ENCODE data around the gene RAB11FIP4.
"Not testable (repeated sequence)": the region's sequence is repeated elsewhere in the genome, so short reads cannot be mapped to it uniquely, and the experiment has no call there.

The RAB11FIP4 gene, protein sequence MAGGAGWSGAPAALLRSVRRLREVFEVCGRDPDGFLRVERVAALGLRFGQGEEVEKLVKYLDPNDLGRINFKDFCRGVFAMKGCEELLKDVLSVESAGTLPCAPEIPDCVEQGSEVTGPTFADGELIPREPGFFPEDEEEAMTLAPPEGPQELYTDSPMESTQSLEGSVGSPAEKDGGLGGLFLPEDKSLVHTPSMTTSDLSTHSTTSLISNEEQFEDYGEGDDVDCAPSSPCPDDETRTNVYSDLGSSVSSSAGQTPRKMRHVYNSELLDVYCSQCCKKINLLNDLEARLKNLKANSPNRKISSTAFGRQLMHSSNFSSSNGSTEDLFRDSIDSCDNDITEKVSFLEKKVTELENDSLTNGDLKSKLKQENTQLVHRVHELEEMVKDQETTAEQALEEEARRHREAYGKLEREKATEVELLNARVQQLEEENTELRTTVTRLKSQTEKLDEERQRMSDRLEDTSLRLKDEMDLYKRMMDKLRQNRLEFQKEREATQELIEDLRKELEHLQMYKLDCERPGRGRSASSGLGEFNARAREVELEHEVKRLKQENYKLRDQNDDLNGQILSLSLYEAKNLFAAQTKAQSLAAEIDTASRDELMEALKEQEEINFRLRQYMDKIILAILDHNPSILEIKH

GRCh38 chr17:31391496-31391949 lies at the start of gene RAB11FIP4:
Gene RAB11FIP4 (plus strand): TSS chr17:31391675. CDS start chr17:31391853, 178 bp downstream.
- Histone ChIP-seq H3K9me3 (ENCODE audit: low read length) (no peaks in the 10 kb centered on the region), H3K4me3 (ENCODE audit: low read length) (peak within 1 kb of the TSS; percentile 45), H2AFZ (ENCODE audit: low read depth, low read length) (no peak within 1 kb of the TSS), H3K36me3 (ENCODE audit: insufficient read depth, low read length) (no peaks in the 10 kb centered on the region), H3K4me1 (ENCODE audit: insufficient read depth, low read length) (peaks cover 4% of the 10 kb centered on the region), H3K27me3 (ENCODE audit: insufficient read depth, low read length) (peaks cover 15% of the 10 kb centered on the region)

DNA sequence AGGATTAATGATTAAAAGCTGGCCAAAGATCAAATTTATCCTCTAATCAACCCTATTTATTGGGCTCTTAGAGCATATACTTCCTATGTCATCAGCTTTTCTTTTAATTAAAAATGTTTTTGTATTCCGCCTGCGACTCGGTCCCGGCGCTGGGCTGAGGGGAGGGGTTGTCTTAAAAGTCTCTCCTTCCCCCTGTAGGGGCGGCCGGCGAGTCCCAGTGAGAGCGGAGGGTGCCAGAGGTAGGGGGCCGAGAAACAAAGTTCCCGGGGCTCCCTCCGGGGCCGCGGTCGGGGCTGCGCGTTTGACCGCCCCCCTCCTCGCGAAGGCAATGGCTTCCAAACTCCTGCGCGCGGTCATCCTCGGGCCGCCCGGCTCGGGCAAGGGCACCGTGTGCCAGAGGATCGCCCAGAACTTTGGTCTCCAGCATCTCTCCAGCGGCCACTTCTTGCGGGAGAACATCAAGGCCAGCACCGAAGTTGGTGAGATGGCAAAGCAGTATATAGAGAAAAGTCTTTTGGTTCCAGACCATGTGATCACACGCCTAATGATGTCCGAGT lies 46.2 kb upstream of the RAB11FIP4 start:
- H3K4me3 ChIP-seq (ENCODE audit: low read length); H2AFZ ChIP-seq (ENCODE audit: low read depth, low read length); H3K9me3 ChIP-seq (ENCODE audit: low read length); H3K4me1 ChIP-seq (ENCODE audit: insufficient read depth, low read length); H3K27me3 ChIP-seq (ENCODE audit: insufficient read depth, low read length): not testable (repeated sequence)
- H3K36me3 ChIP-seq (ENCODE audit: insufficient read depth, low read length): peaks cover 48% of the 10 kb centered on the region

GRCh38 chr17:31349454-31349853 lies 42.0 kb upstream of the RAB11FIP4 start:
- H3K36me3 ChIP-seq (ENCODE audit: insufficient read depth, low read length): peaks cover 50% of the 10 kb centered on the region

DNA sequence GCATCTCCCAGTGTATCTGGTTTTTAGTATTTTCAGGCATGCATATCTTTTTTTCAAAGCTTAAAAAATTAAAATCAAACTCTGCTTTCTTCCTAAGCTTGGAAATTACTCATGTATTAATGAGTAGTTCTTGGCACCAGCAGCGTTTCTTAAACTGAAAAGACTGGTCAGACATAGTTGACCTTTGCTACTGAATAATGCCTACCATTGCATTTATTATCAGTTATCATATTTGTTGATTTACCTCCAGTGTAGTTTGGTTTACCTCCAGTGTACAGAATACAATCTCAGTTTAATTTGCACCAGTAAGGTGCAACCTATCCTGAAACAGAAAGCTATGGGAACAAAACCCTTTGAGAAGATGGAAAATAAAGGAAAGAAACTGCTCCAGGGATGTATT lies 35.5 kb upstream of the RAB11FIP4 start:
- peaks cover 65% of the 10 kb centered on the region for H3K36me3 ChIP-seq (ENCODE audit: insufficient read depth, low read length)

More at GRCh38 chr17:31349454-31349853, 42.0 kb upstream of the RAB11FIP4 start:
- Histone ChIP-seq H3K4me3 (ENCODE audit: low read length) (no peak overlapping the region), H3K9me3 (ENCODE audit: low read length) (no peaks in the 10 kb centered on the region), H3K27me3 (ENCODE audit: insufficient read depth, low read length) (no peaks in the 10 kb centered on the region), H2AFZ (ENCODE audit: low read depth, low read length) (no peak overlapping the region), H3K4me1 (ENCODE audit: insufficient read depth, low read length) (no peaks in the 10 kb centered on the region)

GRCh38 chr17:31357091-31357490 lies 34.4 kb upstream of the RAB11FIP4 start:
- Histone ChIP-seq H3K27me3 (ENCODE audit: insufficient read depth, low read length) (no peaks in the 10 kb centered on the region), H3K4me1 (ENCODE audit: insufficient read depth, low read length) (no peaks in the 10 kb centered on the region), H3K4me3 (ENCODE audit: low read length) (no peak overlapping the region), H2AFZ (ENCODE audit: low read depth, low read length) (no peak overlapping the region), H3K36me3 (ENCODE audit: insufficient read depth, low read length) (peaks cover 71% of the 10 kb centered on the region), H3K9me3 (ENCODE audit: low read length) (no peaks in the 10 kb centered on the region)

More for the DNA sequence above, 35.5 kb upstream of the RAB11FIP4 start:
- H3K9me3 ChIP-seq (ENCODE audit: low read length): no peaks in the 10 kb centered on the region
- H3K27me3 ChIP-seq (ENCODE audit: insufficient read depth, low read length): no peaks in the 10 kb centered on the region
- no peak overlapping the region for H3K4me3 ChIP-seq (ENCODE audit: low read length)
- no peaks in the 10 kb centered on the region for H3K4me1 ChIP-seq (ENCODE audit: insufficient read depth, low read length)
- no peak overlapping the region for H2AFZ ChIP-seq (ENCODE audit: low read depth, low read length)

- no peaks in the 10 kb centered on the region for H3K27me3 ChIP-seq (ENCODE audit: insufficient read depth, low read length)
- no peaks in the 10 kb centered on the region for H3K9me3 ChIP-seq (ENCODE audit: low read length)
- no peaks in the 10 kb centered on the region for H3K4me1 ChIP-seq (ENCODE audit: insufficient read depth, low read length)
- H3K36me3 ChIP-seq (ENCODE audit: insufficient read depth, low read length): peaks cover 69% of the 10 kb centered on the region
- no peak overlapping the region for H3K4me3 ChIP-seq (ENCODE audit: low read length)
- no peak overlapping the region for H2AFZ ChIP-seq (ENCODE audit: low read depth, low read length)
Measured at GRCh38 chr17:31357839-31358394, 33.6 kb upstream of the RAB11FIP4 start.

GRCh38 chr17:31364012-31364411 lies 27.5 kb upstream of the RAB11FIP4 start:
- no peaks in the 10 kb centered on the region for H3K9me3 ChIP-seq (ENCODE audit: low read length)
- H3K27me3 ChIP-seq (ENCODE audit: insufficient read depth, low read length): no peaks in the 10 kb centered on the region
- no peak overlapping the region for H2AFZ ChIP-seq (ENCODE audit: low read depth, low read length)
- no peaks in the 10 kb centered on the region for H3K4me1 ChIP-seq (ENCODE audit: insufficient read depth, low read length)
- H3K36me3 ChIP-seq (ENCODE audit: insufficient read depth, low read length): peaks cover 57% of the 10 kb centered on the region
- no peak overlapping the region for H3K4me3 ChIP-seq (ENCODE audit: low read length)

- H3K9me3 ChIP-seq (ENCODE audit: low read length): no peaks in the 10 kb centered on the region
- H3K4me1 ChIP-seq (ENCODE audit: insufficient read depth, low read length): no peaks in the 10 kb centered on the region
- peaks cover 41% of the 10 kb centered on the region for H3K36me3 ChIP-seq (ENCODE audit: insufficient read depth, low read length)
- H3K27me3 ChIP-seq (ENCODE audit: insufficient read depth, low read length): no peaks in the 10 kb centered on the region
- no peak overlapping the region for H3K4me3 ChIP-seq (ENCODE audit: low read length)
- no peak overlapping the region for H2AFZ ChIP-seq (ENCODE audit: low read depth, low read length)
Measured at GRCh38 chr17:31366088-31366487, 25.4 kb upstream of the RAB11FIP4 start.

DNA sequence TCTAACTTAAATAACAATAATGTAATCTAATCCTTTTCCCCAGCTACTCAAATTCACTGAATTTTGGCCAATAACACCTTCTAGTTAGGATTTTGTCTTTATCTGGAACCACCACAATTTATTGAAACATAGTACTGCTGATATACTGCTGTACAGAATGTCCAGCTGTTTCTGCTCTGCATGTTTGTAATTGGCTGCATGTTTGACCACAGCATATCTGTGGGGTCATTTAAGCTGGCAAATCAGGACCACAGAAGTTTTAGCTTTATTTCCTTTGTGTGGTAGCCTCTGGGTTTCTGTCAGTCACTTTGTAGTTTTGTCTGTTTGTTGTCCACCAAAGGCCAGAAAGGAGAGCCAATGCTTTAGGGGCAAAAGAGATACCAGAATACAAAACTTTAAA lies 22.2 kb upstream of the RAB11FIP4 start:
- Histone ChIP-seq H3K36me3 (ENCODE audit: insufficient read depth, low read length) (peaks cover 37% of the 10 kb centered on the region), H2AFZ (ENCODE audit: low read depth, low read length) (no peak overlapping the region), H3K27me3 (ENCODE audit: insufficient read depth, low read length) (no peaks in the 10 kb centered on the region), H3K9me3 (ENCODE audit: low read length) (no peaks in the 10 kb centered on the region), H3K4me1 (ENCODE audit: insufficient read depth, low read length) (no peaks in the 10 kb centered on the region), H3K4me3 (ENCODE audit: low read length) (no peak overlapping the region)

GRCh38 chr17:31371511-31372097 lies 19.9 kb upstream of the RAB11FIP4 start:
- no peak overlapping the region for H3K4me3 ChIP-seq (ENCODE audit: low read length)
- H3K27me3 ChIP-seq (ENCODE audit: insufficient read depth, low read length): no peaks in the 10 kb centered on the region
- H3K36me3 ChIP-seq (ENCODE audit: insufficient read depth, low read length): peaks cover 42% of the 10 kb centered on the region
- no peak overlapping the region for H2AFZ ChIP-seq (ENCODE audit: low read depth, low read length)
- H3K4me1 ChIP-seq (ENCODE audit: insufficient read depth, low read length): no peaks in the 10 kb centered on the region
- H3K9me3 ChIP-seq (ENCODE audit: low read length): no peaks in the 10 kb centered on the region

GRCh38 chr17:31373150-31374093 lies 18.1 kb upstream of the RAB11FIP4 start:
- Histone ChIP-seq H2AFZ (ENCODE audit: low read depth, low read length) (no peak overlapping the region), H3K4me1 (ENCODE audit: insufficient read depth, low read length) (peaks cover 1% of the 10 kb centered on the region), H3K36me3 (ENCODE audit: insufficient read depth, low read length) (peaks cover 37% of the 10 kb centered on the region), H3K9me3 (ENCODE audit: low read length) (no peaks in the 10 kb centered on the region), H3K4me3 (ENCODE audit: low read length) (no peak overlapping the region), H3K27me3 (ENCODE audit: insufficient read depth, low read length) (no peaks in the 10 kb centered on the region)

DNA sequence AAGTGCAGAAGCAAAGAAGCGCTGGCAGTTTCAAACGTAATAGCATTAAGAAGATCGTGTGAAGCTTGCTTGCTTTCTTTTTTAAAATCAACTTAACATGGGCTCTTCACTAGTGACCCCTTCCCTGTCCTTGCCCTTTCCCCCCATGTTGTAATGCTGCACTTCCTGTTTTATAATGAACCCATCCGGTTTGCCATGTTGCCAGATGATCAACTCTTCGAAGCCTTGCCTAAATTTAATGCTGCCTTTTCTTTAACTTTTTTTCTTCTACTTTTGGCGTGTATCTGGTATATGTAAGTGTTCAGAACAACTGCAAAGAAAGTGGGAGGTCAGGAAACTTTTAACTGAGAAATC lies 17.4 kb upstream of the RAB11FIP4 start:
- H3K4me1 ChIP-seq (ENCODE audit: insufficient read depth, low read length): peaks cover 4% of the 10 kb centered on the region
- peaks cover 35% of the 10 kb centered on the region for H3K36me3 ChIP-seq (ENCODE audit: insufficient read depth, low read length)
- no peak overlapping the region for H2AFZ ChIP-seq (ENCODE audit: low read depth, low read length)
- no peaks in the 10 kb centered on the region for H3K9me3 ChIP-seq (ENCODE audit: low read length)
- H3K4me3 ChIP-seq (ENCODE audit: low read length): no peak overlapping the region
- no peaks in the 10 kb centered on the region for H3K27me3 ChIP-seq (ENCODE audit: insufficient read depth, low read length)

Data from neuron (in vitro differentiated cells).